ENCODE results near the gene ATP6V1E1. TPM values are rescaled to one million over a fixed set of nuclear protein-coding genes. Genes with fewer than 3 reads are reported as not detected.

ATP6V1E1 gene
- total and polyA plus RNA-seq, 2 donors from 2014 or later: 138 to 443 TPM

DNA sequence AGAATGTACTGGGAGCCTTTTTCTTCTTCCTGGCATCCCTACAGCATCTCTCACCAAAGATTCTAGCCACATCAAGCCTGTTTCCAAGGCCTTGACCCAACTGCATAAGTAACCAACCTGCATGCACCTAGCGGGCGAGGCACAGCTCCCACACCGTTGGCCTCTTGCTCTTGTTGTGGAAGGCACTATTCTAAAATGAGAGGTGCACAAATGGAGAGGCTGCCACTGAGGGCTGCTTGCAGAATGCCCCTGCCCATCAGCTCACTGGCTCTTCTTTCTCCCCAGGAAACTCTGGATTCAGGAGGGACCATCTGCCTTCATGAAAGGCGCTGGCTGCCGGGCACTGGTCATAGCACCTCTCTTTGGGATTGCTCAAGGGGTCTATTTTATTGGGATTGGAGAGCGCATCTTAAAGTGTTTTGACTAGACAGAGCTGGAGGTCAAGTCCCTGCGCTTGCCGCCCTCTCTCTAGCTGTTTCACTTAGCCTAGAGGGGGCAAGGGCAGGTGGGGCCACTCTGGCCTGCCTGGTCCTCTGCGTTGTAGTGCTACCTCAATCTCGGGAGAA lies 38.7 kb downstream of the ATP6V1E1 start:
- FAIRE-seq (no peak), DNase-seq (peak in 1 of 5 donors; percentile 43)
- Histone ChIP-seq H3K36me3 (ENCODE audit: control insufficient read depth in 2 of 3, insufficient read depth in 3 of 3, low read length in 3 of 3) (peaks cover 0 to 43% (median 32%) of the 10 kb centered on the region in 3 donors), H3K27me3 (ENCODE audit: control insufficient read depth, insufficient read depth, low read length) (no peaks in the 10 kb centered on the region), H3K9ac (ENCODE audit: low read length in 3 of 3) (no peak overlapping the region), H3K27ac (ENCODE audit: low read depth in 2 of 2, low read length in 2 of 2) (no peak overlapping the region), H3K4me3 (ENCODE audit: low read length in 3 of 3) (no peak overlapping the region), H3K9me3 (ENCODE audit: control insufficient read depth in 2 of 3, insufficient read depth in 1 of 3, low read length in 3 of 3) (no peaks in the 10 kb centered on the region), H3K4me1 (ENCODE audit: control insufficient read depth in 2 of 3, insufficient read depth in 2 of 3, low read depth in 1 of 3, low read length in 3 of 3) (no peaks in the 10 kb centered on the region)
- intact Hi-C loops (cut with DNase I): no loop called here
- TF ChIP-seq, protein P1, sequence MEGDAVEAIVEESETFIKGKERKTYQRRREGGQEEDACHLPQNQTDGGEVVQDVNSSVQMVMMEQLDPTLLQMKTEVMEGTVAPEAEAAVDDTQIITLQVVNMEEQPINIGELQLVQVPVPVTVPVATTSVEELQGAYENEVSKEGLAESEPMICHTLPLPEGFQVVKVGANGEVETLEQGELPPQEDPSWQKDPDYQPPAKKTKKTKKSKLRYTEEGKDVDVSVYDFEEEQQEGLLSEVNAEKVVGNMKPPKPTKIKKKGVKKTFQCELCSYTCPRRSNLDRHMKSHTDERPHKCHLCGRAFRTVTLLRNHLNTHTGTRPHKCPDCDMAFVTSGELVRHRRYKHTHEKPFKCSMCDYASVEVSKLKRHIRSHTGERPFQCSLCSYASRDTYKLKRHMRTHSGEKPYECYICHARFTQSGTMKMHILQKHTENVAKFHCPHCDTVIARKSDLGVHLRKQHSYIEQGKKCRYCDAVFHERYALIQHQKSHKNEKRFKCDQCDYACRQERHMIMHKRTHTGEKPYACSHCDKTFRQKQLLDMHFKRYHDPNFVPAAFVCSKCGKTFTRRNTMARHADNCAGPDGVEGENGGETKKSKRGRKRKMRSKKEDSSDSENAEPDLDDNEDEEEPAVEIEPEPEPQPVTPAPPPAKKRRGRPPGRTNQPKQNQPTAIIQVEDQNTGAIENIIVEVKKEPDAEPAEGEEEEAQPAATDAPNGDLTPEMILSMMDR (IDR thresholded peaks at IDR 0.05; ENCODE audit: borderline replicate concordance, extremely low read depth, insufficient read depth): no peak

DNA sequence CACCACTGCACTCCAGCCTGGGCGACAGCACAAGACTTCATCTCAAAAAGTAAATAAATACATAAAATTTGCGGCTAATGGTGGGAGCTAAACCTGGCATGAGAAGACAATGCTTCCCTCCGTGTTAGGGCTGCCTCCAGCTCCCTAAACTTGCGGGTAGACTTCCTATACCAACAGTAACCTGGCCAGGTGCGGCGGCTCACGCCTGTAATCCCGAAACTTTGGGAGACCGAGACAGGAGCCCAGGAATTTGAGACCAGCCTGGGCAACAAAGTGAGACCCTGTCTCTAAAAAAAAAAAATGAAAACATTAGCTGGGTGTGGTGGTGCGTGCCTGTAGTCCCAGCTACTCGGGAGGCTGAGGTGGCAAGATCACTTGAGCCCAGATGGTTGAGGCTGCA lies 39.9 kb downstream of the ATP6V1E1 start:
- DNase-seq: peak in 1 of 5 donors; percentile 18
- intact Hi-C loops (cut with DNase I): no loop called here
- no peak overlapping the region for H3K27ac ChIP-seq (ENCODE audit: low read depth in 2 of 2, low read length in 2 of 2)

DNA sequence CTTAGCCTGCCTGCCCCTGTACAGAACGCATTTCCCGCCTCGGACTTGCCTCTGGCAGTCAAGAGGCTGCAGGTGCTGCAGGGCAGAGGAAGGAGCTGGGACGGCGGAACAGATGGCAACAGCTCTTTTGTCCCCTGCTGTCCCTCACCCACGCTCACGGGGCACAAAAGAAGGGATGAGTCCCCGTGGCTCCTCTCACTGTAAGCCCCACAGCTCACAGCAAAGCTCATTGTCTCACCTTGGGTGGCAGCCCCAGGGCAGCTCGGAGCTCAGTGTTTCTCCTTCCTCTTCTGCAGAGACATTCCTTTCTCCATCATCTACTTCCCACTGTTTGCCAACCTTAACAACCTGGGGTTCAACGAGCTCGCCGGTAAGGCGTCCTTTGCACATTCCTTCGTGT lies 40.9 kb downstream of the ATP6V1E1 start:
- peaks cover 0 to 23% (median 15%) of the 10 kb centered on the region in 3 donors for H3K36me3 ChIP-seq (ENCODE audit: control insufficient read depth in 2 of 3, insufficient read depth in 3 of 3, low read length in 3 of 3)
- no peaks in the 10 kb centered on the region for H3K27me3 ChIP-seq (ENCODE audit: control insufficient read depth, insufficient read depth, low read length)
- H3K4me3 ChIP-seq (ENCODE audit: low read length in 3 of 3): no peak overlapping the region
- FAIRE-seq (no peak), DNase-seq (no peak)
- H3K9ac ChIP-seq (ENCODE audit: low read length in 3 of 3): no peak overlapping the region
- H3K9me3 ChIP-seq (ENCODE audit: control insufficient read depth in 2 of 3, insufficient read depth in 1 of 3, low read length in 3 of 3): no peaks in the 10 kb centered on the region
- intact Hi-C loops (cut with DNase I): no loop called here
- TF ChIP-seq, protein P1 (IDR thresholded peaks at IDR 0.05; ENCODE audit: borderline replicate concordance, extremely low read depth, insufficient read depth): no peak
- no peak overlapping the region for H3K27ac ChIP-seq (ENCODE audit: low read depth in 2 of 2, low read length in 2 of 2)
- no peaks in the 10 kb centered on the region for H3K4me1 ChIP-seq (ENCODE audit: control insufficient read depth in 2 of 3, insufficient read depth in 2 of 3, low read depth in 1 of 3, low read length in 3 of 3)

More for the DNA sequence above, 39.9 kb downstream of the ATP6V1E1 start:
- Histone ChIP-seq H3K9ac (ENCODE audit: low read length in 3 of 3) (no peak overlapping the region), H3K4me1 (ENCODE audit: control insufficient read depth in 2 of 3, insufficient read depth in 2 of 3, low read depth in 1 of 3, low read length in 3 of 3) (no peaks in the 10 kb centered on the region), H3K9me3 (ENCODE audit: control insufficient read depth in 2 of 3, insufficient read depth in 1 of 3, low read length in 3 of 3) (no peaks in the 10 kb centered on the region), H3K27me3 (ENCODE audit: control insufficient read depth, insufficient read depth, low read length) (no peaks in the 10 kb centered on the region), H3K4me3 (ENCODE audit: low read length in 3 of 3) (no peak overlapping the region), H3K36me3 (ENCODE audit: control insufficient read depth in 2 of 3, insufficient read depth in 3 of 3, low read length in 3 of 3) (peaks cover 0 to 30% (median 23%) of the 10 kb centered on the region in 3 donors)
- no peak for FAIRE-seq
- TF ChIP-seq, protein P1 (IDR thresholded peaks at IDR 0.05; ENCODE audit: borderline replicate concordance, extremely low read depth, insufficient read depth): no peak

Measured in kidney (tissue), 14 donors.